Measurements from ENCODE around the gene COL6A6.
"Not testable (repeated sequence)": the region's sequence is repeated elsewhere in the genome, so short reads cannot be mapped to it uniquely, and the experiment has no call there.

COL6A6 gene

DNA sequence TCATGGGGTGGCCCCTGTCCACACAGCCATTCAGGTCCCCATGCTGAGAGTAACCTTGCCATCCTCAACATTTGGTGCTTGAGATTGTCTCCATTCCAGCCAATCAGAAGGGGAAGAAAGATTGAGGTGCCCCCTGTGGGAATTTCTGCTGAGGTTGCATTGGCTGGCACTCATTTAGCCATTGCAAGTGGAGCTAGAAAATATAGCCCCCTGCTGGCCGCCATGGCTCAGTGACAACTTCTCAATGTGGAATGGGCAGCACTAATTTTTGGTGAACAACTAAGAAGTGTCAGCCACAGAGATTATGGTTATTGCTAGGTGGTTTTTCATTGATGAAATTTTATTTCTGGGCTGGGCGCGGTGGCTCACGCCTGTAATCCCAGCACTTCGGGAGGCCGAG is 22.0 kb downstream of the COL6A6 start:
- DNase-seq = no peak

DNA sequence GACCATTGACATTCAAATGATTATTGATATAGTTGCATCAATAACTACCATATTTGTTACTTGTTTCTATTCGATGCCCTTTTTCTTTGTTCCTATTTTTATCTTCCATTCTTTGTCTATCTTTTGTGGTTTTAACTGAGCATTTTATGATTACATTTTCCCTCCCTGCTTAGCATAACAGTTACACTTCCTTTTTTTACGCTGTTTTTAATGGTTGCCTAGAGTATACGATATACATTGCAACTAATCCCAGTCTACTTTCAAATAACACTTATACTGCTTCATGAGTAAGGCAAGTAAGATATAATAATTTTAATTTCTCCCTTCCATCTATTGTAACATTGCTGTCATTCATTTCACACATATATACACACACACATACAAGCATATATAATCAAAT is 26.3 kb downstream of the COL6A6 start:
- DNase-seq = no peak

- no peak for DNase-seq
These were observed 30.1 kb downstream of the COL6A6 start for GRCh38 chr3:130546920-130547679.

- not testable (repeated sequence) for DNase-seq
These were observed 30.7 kb downstream of the COL6A6 start for GRCh38 chr3:130547680-130548065.

DNA sequence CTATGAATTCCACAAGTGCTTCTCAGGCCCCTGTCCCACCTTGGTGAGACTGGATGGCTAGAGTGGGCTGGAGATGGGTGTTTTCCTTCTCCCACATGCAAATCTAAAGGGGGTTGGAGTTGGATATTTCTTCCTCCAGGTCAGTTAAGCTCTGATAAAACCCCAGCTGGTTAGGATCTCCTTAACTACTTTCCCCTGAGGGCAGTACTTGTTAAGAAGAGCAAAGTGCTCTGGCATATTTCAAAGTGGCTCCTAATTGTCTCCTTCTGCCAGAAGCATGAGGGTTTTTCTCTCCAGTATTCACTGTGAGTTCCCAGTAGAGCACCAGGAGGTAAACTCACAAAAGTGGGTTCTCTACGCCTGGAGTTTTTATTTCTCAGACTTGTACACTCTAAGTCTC is 31.4 kb downstream of the COL6A6 start:
- DNase-seq = no peak

- no peak for DNase-seq
These were observed 40.5 kb downstream of the COL6A6 start for GRCh38 chr3:130557336-130558035.

GRCh38 chr3:130558366-130558765 is 41.4 kb downstream of the COL6A6 start:
- DNase-seq = no peak

- DNase-seq = no peak
These were observed 48.2 kb downstream of the COL6A6 start for GRCh38 chr3:130565224-130565623.

Data from NCI-H2081 treated with DMSO at 0.1 percent for 48 hours (cell line).